Fibroblast of lung (primary cell): ENCODE results near the gene COG5.

Experiments
- EZH2 ChIP-seq: IDR thresholded peaks from 2 replicates; pipeline ENCODE4 v1.5.1; 2012; ENCODE audit warnings: low read length, control low read depth, mild to moderate bottlenecking; ENCODE audit errors: missing control alignments
- TF ChIP-seq, protein P1 (sequence below), 2 donors: IDR thresholded peaks in 1 of 2; conservative IDR thresholded peaks in 1 of 2; 1 replicate in 1 of 2; 2 replicates in 1 of 2; pipeline ENCODE4 v1.5.1; 2011 to 2012; ENCODE audit warnings: low read length in 2 of 2, control low read depth in 1 of 2, inconsistent platforms in 1 of 2, low read depth in 1 of 2, mild to moderate bottlenecking in 1 of 2

DNA sequence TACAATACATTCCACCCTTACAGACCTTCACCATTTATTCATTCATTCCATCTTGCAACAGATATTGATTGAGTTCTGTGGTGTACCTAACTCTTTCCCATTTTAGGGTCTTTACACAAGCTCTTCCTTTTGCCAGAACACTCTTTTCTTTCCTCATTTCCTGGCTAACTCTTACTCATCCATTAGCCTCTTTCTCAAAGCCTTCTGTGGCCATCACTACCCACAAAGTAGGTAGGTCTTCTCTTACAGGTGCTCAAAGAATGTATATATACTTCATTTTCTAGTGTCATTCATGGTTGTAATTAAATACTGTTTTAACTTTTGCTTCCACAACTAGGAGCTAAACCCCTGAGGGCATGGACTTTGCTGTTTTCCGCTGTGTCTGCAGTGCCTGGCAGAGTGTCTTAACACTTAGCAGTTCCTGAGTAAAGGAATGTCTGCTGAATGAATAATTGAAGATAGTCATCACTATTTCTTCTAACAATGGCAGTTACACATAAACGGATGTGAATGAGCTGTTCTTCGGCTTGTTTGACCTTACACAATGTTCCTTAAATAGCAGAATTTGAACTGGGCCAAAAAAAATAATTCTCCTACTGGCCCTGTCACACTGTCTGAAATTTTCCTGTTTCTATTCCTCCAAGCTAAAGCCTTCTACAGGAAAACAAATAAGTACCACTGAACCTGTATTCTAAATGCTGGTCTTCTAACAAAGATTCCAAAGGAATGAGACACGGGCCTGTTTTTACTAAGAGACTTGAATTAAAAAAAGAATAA lies 31.4 kb upstream of the COG5 start:
- TF ChIP-seq, protein P1, sequence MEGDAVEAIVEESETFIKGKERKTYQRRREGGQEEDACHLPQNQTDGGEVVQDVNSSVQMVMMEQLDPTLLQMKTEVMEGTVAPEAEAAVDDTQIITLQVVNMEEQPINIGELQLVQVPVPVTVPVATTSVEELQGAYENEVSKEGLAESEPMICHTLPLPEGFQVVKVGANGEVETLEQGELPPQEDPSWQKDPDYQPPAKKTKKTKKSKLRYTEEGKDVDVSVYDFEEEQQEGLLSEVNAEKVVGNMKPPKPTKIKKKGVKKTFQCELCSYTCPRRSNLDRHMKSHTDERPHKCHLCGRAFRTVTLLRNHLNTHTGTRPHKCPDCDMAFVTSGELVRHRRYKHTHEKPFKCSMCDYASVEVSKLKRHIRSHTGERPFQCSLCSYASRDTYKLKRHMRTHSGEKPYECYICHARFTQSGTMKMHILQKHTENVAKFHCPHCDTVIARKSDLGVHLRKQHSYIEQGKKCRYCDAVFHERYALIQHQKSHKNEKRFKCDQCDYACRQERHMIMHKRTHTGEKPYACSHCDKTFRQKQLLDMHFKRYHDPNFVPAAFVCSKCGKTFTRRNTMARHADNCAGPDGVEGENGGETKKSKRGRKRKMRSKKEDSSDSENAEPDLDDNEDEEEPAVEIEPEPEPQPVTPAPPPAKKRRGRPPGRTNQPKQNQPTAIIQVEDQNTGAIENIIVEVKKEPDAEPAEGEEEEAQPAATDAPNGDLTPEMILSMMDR (conservative IDR thresholded peaks at IDR 0.05 in 1 of 2, IDR thresholded peaks at IDR 0.05 in 1 of 2; ENCODE audit: low read depth in 1 of 2, low read length in 2 of 2), result no peak
- no peak for TF ChIP-seq EZH2
